ENCODE measurements around the gene ZSCAN20. TPM values are rescaled to one million over a fixed set of nuclear protein-coding genes. Genes with fewer than 3 reads are reported as not detected.

ZSCAN20 gene
- total and polyA plus RNA-seq, 2 experiments from 2014 or later, result 0.91 to 4.9 TPM

GRCh38 chr1:33454646-33455282 lies 17.7 kb upstream of the ZSCAN20 start:
- TF ChIP-seq POLR2AphosphoS5 (IDR thresholded peaks at IDR 0.05; ENCODE audit: low read depth) (no peak), NANOG (IDR thresholded peaks at IDR 0.05; ENCODE audit: borderline replicate concordance) (no peak), ZNF114 (CRISPR knock-in tag; IDR thresholded peaks at IDR 0.05) (no peak), CREB1 (CRISPR knock-in tag; IDR thresholded peaks at IDR 0.05; ENCODE audit: low read depth) (no peak), EZH2phosphoT487 (IDR thresholded peaks at IDR 0.05; ENCODE audit: unreplicated experiment) (no peak), STAT1 (IDR thresholded peaks at IDR 0.05; ENCODE audit: unreplicated experiment) (no peak), ETS1 (IDR thresholded peaks at IDR 0.05) (no peak), REST (IDR thresholded peaks at IDR 0.05; ENCODE audit: unreplicated experiment) (no peak)
- no peaks in the 10 kb centered on the region for H3K36me3 ChIP-seq (ENCODE audit: insufficient read depth)
- H3K9me2 ChIP-seq (ENCODE audit: insufficient read depth), result no peaks in the 10 kb centered on the region
- no peak overlapping the region for H3K27ac ChIP-seq (ENCODE audit: low read depth)
- H3K36me3 Mint-ChIP-seq (ENCODE audit: low read depth), result no peaks in the 10 kb centered on the region
- peaks cover 3% of the 10 kb centered on the region; the same call in 1 of the 2 replicates for H3K4me1 ChIP-seq (ENCODE audit: insufficient read depth)
- H3K4me1 Mint-ChIP-seq, result peaks cover 12% of the 10 kb centered on the region
- no peak overlapping the region for H3K4me3 Mint-ChIP-seq
- DNase-seq (ENCODE audit: low spot score) (no peak), ATAC-seq (peak; percentile 53; the same call in 2 of the 3 replicates)
- no peak overlapping the region for H3K27ac Mint-ChIP-seq
- no peak overlapping the region for H3K4me2 ChIP-seq
- H3K27me3 ChIP-seq (ENCODE audit: insufficient read depth), result no peaks in the 10 kb centered on the region
- H3K9me3 Mint-ChIP-seq, result no peaks in the 10 kb centered on the region
- H4K20me1 ChIP-seq (replicated peaks; ENCODE audit: insufficient read depth), result no peaks in the 10 kb centered on the region
- H3K79me2 ChIP-seq (replicated peaks; ENCODE audit: insufficient read depth), result no peaks in the 10 kb centered on the region
- H3K4me3 ChIP-seq, result no peak overlapping the region
- no peaks in the 10 kb centered on the region for H3F3A ChIP-seq (replicated peaks; ENCODE audit: low read depth)
- no peak overlapping the region for H2AFZ ChIP-seq
- H3K27me3 Mint-ChIP-seq (ENCODE audit: insufficient read depth, low read depth, poor library complexity), result peaks cover 4% of the 10 kb centered on the region

- H3K4me3 Mint-ChIP-seq, result no peak overlapping the region
- peak; percentile 77 for DNase-seq (ENCODE audit: low spot score)
- no peaks in the 10 kb centered on the region for H3K9me2 ChIP-seq (ENCODE audit: insufficient read depth)
- H3K9me3 Mint-ChIP-seq, result no peaks in the 10 kb centered on the region
- TF ChIP-seq EZH2 (IDR thresholded peaks at IDR 0.05; ENCODE audit: low read depth, unreplicated experiment) (no peak), REST (IDR thresholded peaks at IDR 0.05; ENCODE audit: unreplicated experiment) (no peak), JUNB (IDR thresholded peaks at IDR 0.05; ENCODE audit: unreplicated experiment) (no peak), EZH2phosphoT487 (IDR thresholded peaks at IDR 0.05; ENCODE audit: unreplicated experiment) (no peak), CTCF (conservative IDR thresholded peaks at IDR 0.05; ENCODE audit: low read depth in 2 of 2) (peak; percentile 63 to 89), POLR2AphosphoS5 (IDR thresholded peaks at IDR 0.05; ENCODE audit: low read depth) (no peak)
- no peaks in the 10 kb centered on the region for H3K79me2 ChIP-seq (replicated peaks; ENCODE audit: insufficient read depth)
- H3F3A ChIP-seq (replicated peaks; ENCODE audit: low read depth), result no peaks in the 10 kb centered on the region
- H3K27ac ChIP-seq (ENCODE audit: low read depth), result no peak overlapping the region
- ATAC-seq, result peak; percentile 96
- H3K4me1 ChIP-seq (ENCODE audit: insufficient read depth), result peaks cover 3% of the 10 kb centered on the region; the same call in 1 of the 2 replicates
- no peak overlapping the region for H3K4me2 ChIP-seq
- peaks cover 4% of the 10 kb centered on the region for H3K27me3 Mint-ChIP-seq (ENCODE audit: insufficient read depth, low read depth, poor library complexity)
- no peaks in the 10 kb centered on the region for H4K20me1 ChIP-seq (replicated peaks; ENCODE audit: insufficient read depth)
- H3K36me3 ChIP-seq (ENCODE audit: insufficient read depth), result no peaks in the 10 kb centered on the region
- H3K27ac Mint-ChIP-seq, result no peak overlapping the region
- no peaks in the 10 kb centered on the region for H3K27me3 ChIP-seq (ENCODE audit: insufficient read depth)
- H3K4me1 Mint-ChIP-seq, result peaks cover 12% of the 10 kb centered on the region
- H3K36me3 Mint-ChIP-seq (ENCODE audit: low read depth), result no peaks in the 10 kb centered on the region
- H2AFZ ChIP-seq, result peak overlapping the region; percentile 87; the same call in 1 of the 2 replicates
- no peak overlapping the region for H3K4me3 ChIP-seq
These were observed 16.6 kb upstream of the ZSCAN20 start for GRCh38 chr1:33455539-33456501.

Measured in GM23338 (cell line).